Fibroblast of villous mesenchyme (primary cell): ENCODE measurements around the gene CREB5. TPM values are rescaled to one million over a fixed set of nuclear protein-coding genes. Genes with fewer than 3 reads are reported as not detected.

ENCODE experiments used
- DNase-seq: peaks from one replicate; pipeline ENCODE4 v3.0.0-alpha.2; 2010; ENCODE audit warnings: low read depth
- H3K4me3 ChIP-seq: 2 replicates; pipeline ENCODE4 v1.5.1; 2011; ENCODE audit warnings: low read depth, mild to moderate bottlenecking, low read length
- CTCF ChIP-seq: IDR thresholded peaks from 2 replicates; pipeline ENCODE4 v1.5.1; 2012; ENCODE audit warnings: low read depth, mild to moderate bottlenecking, low read length; ENCODE audit not compliant: insufficient read depth
- total RNA-seq: library from RNA; depleted of rRNA; stranded (reverse); fragments of >200 nt; gene quantifications from 2 replicates; pipeline ENCODE4 v1.2.3, GENCODE V29; 2012

Gene CREB5
- total RNA-seq, 1 donor: 6.0 TPM

- no peak for TF ChIP-seq CTCF
- H3K4me3 ChIP-seq: no peak overlapping the region
- no peak for DNase-seq
Observed at GRCh38 chr7:28375729-28376128, 36.6 kb upstream of the CREB5 start.

- DNase-seq: no peak
- no peak overlapping the region for H3K4me3 ChIP-seq
- TF ChIP-seq CTCF: no peak
Observed at GRCh38 chr7:28376634-28377033, 35.7 kb upstream of the CREB5 start.

- no peak for TF ChIP-seq CTCF
- no peak overlapping the region for H3K4me3 ChIP-seq
- DNase-seq: no peak
Observed at GRCh38 chr7:28378574-28379149, 33.7 kb upstream of the CREB5 start.

- H3K4me3 ChIP-seq: no peak overlapping the region
- no peak for TF ChIP-seq CTCF
- no peak for DNase-seq
Observed at GRCh38 chr7:28381466-28381865, 30.9 kb upstream of the CREB5 start.

GRCh38 chr7:28382144-28382543 is 30.2 kb upstream of the CREB5 start:
- no peak for TF ChIP-seq CTCF
- no peak overlapping the region for H3K4me3 ChIP-seq
- no peak for DNase-seq

- DNase-seq: no peak
- TF ChIP-seq CTCF: no peak
- no peak overlapping the region for H3K4me3 ChIP-seq
Observed at GRCh38 chr7:28383975-28384374, 28.3 kb upstream of the CREB5 start.
